WTC11 (cell line): ENCODE results near the gene PCSK9. TPM values are rescaled to one million over a fixed set of nuclear protein-coding genes. Genes with fewer than 3 reads are reported as not detected.

Experiments
- ATAC-seq: fragments of 200-7000 bp; cut with Tn5 transposase; 2 replicates; pipeline ENCODE4 v1.10.0; 2021; ENCODE audit warnings: mild to moderate bottlenecking, moderate library complexity
- CTCF ChIA-PET: fragments of 300-600 bp; sonication (Branson Sonifier 250); formaldehyde crosslinking; loops from one replicate; lab custom pipeline; 2021; ENCODE audit warnings: antibody characterized with exemption; lab: Charles Lee
- POLR2A ChIA-PET: fragments of 350-600 bp; sonication (Branson Sonifier 250); formaldehyde crosslinking; loops from one replicate; lab custom pipeline; 2021; ENCODE audit warnings: antibody characterized with exemption; lab: Charles Lee
- DNase-seq: peaks from one replicate; pipeline ENCODE4 v3.0.0; 2021; ENCODE audit warnings: low spot score
- H3K27ac Mint-ChIP-seq: 2 replicates; pipeline ENCODE4 v1.8.0; 2021; ENCODE audit warnings: mixed read lengths
- H3K27me3 Mint-ChIP-seq: 2 replicates; pipeline ENCODE4 v1.8.0; 2021; ENCODE audit warnings: low read depth, mild to moderate bottlenecking, moderate library complexity, mixed read lengths
- H3K36me3 Mint-ChIP-seq: 2 replicates; pipeline ENCODE4 v1.8.0; 2021; ENCODE audit warnings: mixed read lengths
- H3K4me1 Mint-ChIP-seq: 2 replicates; pipeline ENCODE4 v1.8.0; 2022; ENCODE audit warnings: mixed read lengths
- H3K4me3 Mint-ChIP-seq: 2 replicates; pipeline ENCODE4 v1.8.0; 2021; ENCODE audit warnings: mild to moderate bottlenecking, moderate library complexity, mixed read lengths
- H3K9me3 Mint-ChIP-seq: 2 replicates; pipeline ENCODE4 v1.8.0; 2021; ENCODE audit warnings: mixed read lengths
- E2F5 ChIP-seq: sonication (generic); formaldehyde crosslinking; IDR thresholded peaks from 2 replicates; pipeline ENCODE4 v1.8.1; 2022; ENCODE audit warnings: mild to moderate bottlenecking, moderate library complexity, missing genetic modification reagents
- EMX1 ChIP-seq: fragments of 250-450 bp; sonication (Bioruptor Pico); IDR thresholded peaks from 2 replicates; pipeline ENCODE4 v1.8.0; 2021; ENCODE audit warnings: mild to moderate bottlenecking
- FOXP1 ChIP-seq: sonication (generic); formaldehyde crosslinking; IDR thresholded peaks from 2 replicates; pipeline ENCODE4 v1.8.0; 2022; ENCODE audit warnings: missing genetic modification reagents, mild to moderate bottlenecking, moderate library complexity, borderline replicate concordance
- FOXP4 ChIP-seq: sonication (generic); formaldehyde crosslinking; IDR thresholded peaks from 2 replicates; pipeline ENCODE4 v1.8.0; 2022; ENCODE audit warnings: mild to moderate bottlenecking, missing genetic modification reagents
- GRHL2 ChIP-seq: fragments of 250-450 bp; sonication (Bioruptor Pico); IDR thresholded peaks from 2 replicates; pipeline ENCODE4 v1.8.0; 2022; ENCODE audit warnings: mild to moderate bottlenecking, moderate library complexity; ENCODE audit not compliant: insufficient replicate concordance, severe bottlenecking
- MXD4 ChIP-seq: fragments of 250-450 bp; sonication (Bioruptor Pico); IDR thresholded peaks from 2 replicates; pipeline ENCODE4 v1.8.0; 2021; ENCODE audit warnings: mild to moderate bottlenecking, moderate library complexity, borderline replicate concordance
- NFE2L1 ChIP-seq: sonication (generic); formaldehyde crosslinking; IDR thresholded peaks from 2 replicates; pipeline ENCODE4 v1.8.1; 2023; ENCODE audit warnings: missing genetic modification reagents
- NR1H2 ChIP-seq: sonication (generic); formaldehyde crosslinking; IDR thresholded peaks from 2 replicates; pipeline ENCODE4 v1.9.0; 2021; ENCODE audit warnings: mild to moderate bottlenecking, moderate library complexity, missing genetic modification reagents
- SMAD4 ChIP-seq: sonication (generic); formaldehyde crosslinking; IDR thresholded peaks from 2 replicates; pipeline ENCODE4 v1.8.0; 2022; ENCODE audit warnings: mild to moderate bottlenecking, missing genetic modification reagents
- TEAD1 ChIP-seq: sonication (generic); formaldehyde crosslinking; IDR thresholded peaks from 2 replicates; pipeline ENCODE4 v1.8.0; 2022; ENCODE audit warnings: mild to moderate bottlenecking, missing genetic modification reagents
- TEAD4 ChIP-seq: sonication (generic); formaldehyde crosslinking; IDR thresholded peaks from 2 replicates; pipeline ENCODE4 v1.8.0; 2022; ENCODE audit warnings: mild to moderate bottlenecking, missing genetic modification reagents
- ZNF121 ChIP-seq: sonication (generic); formaldehyde crosslinking; IDR thresholded peaks from 2 replicates; pipeline ENCODE4 v1.8.0; 2023; ENCODE audit warnings: missing genetic modification reagents
- ZNF317 ChIP-seq: sonication (generic); formaldehyde crosslinking; IDR thresholded peaks from 2 replicates; pipeline ENCODE4 v1.8.1; 2023; ENCODE audit warnings: low read depth, mild to moderate bottlenecking, moderate library complexity, missing genetic modification reagents, borderline replicate concordance
- total RNA-seq: library from RNA; stranded (reverse); gene quantifications from 3 replicates; pipeline ENCODE4 v1.2.3, GENCODE V29; 2021
- TF ChIP-seq, protein P1 (sequence below): fragments of 250-450 bp; sonication (Bioruptor Pico); IDR thresholded peaks from 2 replicates; pipeline ENCODE4 v2.1.2; 2022; ENCODE audit warnings: mild to moderate bottlenecking, moderate library complexity
- TF ChIP-seq, protein P2 (sequence below): sonication (generic); formaldehyde crosslinking; IDR thresholded peaks from 2 replicates; pipeline ENCODE4 v1.8.0; 2022; ENCODE audit warnings: mild to moderate bottlenecking, missing genetic modification reagents
- TF ChIP-seq, protein P3 (sequence below): fragments of 250-450 bp; sonication (Bioruptor Pico); IDR thresholded peaks from 2 replicates; pipeline ENCODE4 v1.9.0; 2021; ENCODE audit warnings: mild to moderate bottlenecking
- TF ChIP-seq, protein P4 (sequence below): sonication (generic); formaldehyde crosslinking; conservative IDR thresholded peaks from 2 replicates; pipeline ENCODE4 v1.8.1; 2023; ENCODE audit warnings: mild to moderate bottlenecking, low read depth, missing genetic modification reagents, moderate library complexity

PCSK9 gene
- total RNA-seq, 1 experiment from 2014 or later: 73.2 TPM

GRCh38 chr1:55088413-55088812, 49.1 kb downstream of the PCSK9 start (continued):
- TF ChIP-seq, protein P1, sequence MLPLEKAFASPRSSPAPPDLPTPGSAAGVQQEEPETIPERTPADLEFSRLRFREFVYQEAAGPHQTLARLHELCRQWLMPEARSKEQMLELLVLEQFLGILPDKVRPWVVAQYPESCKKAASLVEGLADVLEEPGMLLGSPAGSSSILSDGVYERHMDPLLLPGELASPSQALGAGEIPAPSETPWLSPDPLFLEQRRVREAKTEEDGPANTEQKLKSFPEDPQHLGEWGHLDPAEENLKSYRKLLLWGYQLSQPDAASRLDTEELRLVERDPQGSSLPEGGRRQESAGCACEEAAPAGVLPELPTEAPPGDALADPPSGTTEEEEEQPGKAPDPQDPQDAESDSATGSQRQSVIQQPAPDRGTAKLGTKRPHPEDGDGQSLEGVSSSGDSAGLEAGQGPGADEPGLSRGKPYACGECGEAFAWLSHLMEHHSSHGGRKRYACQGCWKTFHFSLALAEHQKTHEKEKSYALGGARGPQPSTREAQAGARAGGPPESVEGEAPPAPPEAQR (CRISPR knock-in tag): no peak

DNA sequence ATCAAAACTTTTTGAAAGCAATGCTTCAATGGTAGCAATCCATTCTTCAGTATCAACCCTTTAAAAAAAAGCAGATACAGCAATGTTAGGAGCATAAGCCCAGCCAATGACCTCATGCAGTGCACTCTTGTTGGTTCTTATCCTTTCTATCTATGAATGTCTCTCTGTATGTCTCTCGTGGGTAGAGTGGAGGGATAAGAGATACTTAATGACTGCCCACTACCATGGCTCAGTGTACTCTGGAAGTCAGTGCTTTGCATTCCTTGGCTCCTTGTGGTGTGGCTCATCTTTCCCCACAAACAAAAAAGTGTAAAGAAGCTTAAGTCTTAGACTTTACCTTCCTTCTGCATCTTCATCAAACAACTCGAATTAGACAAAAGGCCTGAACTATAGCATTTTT, 50.3 kb downstream of the PCSK9 start:
- Mint-ChIP-seq H3K9me3 (no peaks in the 10 kb centered on the region), H3K27ac (no peak overlapping the region), H3K27me3 (no peaks in the 10 kb centered on the region), H3K36me3 (peaks cover 75% of the 10 kb centered on the region), H3K4me3 (no peak overlapping the region), H3K4me1 (no peaks in the 10 kb centered on the region; the same call in 1 of the 2 replicates)
- CTCF ChIA-PET: no interaction called here
- POLR2A ChIA-PET: no interaction called here
- DNase-seq (no peak), ATAC-seq (no peak)
- TF ChIP-seq NR1H2 (CRISPR knock-in tag) (no peak), FOXP1 (CRISPR knock-in tag) (no peak), MXD4 (no peak), SMAD4 (CRISPR knock-in tag) (no peak), ZNF121 (CRISPR knock-in tag) (no peak), EMX1 (CRISPR knock-in tag) (no peak), TEAD4 (CRISPR knock-in tag) (no peak), GRHL2 (CRISPR knock-in tag) (no peak), E2F5 (CRISPR knock-in tag) (no peak), TEAD1 (CRISPR knock-in tag) (no peak), NFE2L1 (CRISPR knock-in tag) (no peak), ZNF317 (no peak), FOXP4 (no peak)
- TF ChIP-seq, protein P2, sequence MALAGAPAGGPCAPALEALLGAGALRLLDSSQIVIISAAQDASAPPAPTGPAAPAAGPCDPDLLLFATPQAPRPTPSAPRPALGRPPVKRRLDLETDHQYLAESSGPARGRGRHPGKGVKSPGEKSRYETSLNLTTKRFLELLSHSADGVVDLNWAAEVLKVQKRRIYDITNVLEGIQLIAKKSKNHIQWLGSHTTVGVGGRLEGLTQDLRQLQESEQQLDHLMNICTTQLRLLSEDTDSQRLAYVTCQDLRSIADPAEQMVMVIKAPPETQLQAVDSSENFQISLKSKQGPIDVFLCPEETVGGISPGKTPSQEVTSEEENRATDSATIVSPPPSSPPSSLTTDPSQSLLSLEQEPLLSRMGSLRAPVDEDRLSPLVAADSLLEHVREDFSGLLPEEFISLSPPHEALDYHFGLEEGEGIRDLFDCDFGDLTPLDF (CRISPR knock-in tag): no peak
- TF ChIP-seq, protein P3, sequence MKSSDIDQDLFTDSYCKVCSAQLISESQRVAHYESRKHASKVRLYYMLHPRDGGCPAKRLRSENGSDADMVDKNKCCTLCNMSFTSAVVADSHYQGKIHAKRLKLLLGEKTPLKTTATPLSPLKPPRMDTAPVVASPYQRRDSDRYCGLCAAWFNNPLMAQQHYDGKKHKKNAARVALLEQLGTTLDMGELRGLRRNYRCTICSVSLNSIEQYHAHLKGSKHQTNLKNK (CRISPR knock-in tag): no peak
- TF ChIP-seq, protein P4, sequence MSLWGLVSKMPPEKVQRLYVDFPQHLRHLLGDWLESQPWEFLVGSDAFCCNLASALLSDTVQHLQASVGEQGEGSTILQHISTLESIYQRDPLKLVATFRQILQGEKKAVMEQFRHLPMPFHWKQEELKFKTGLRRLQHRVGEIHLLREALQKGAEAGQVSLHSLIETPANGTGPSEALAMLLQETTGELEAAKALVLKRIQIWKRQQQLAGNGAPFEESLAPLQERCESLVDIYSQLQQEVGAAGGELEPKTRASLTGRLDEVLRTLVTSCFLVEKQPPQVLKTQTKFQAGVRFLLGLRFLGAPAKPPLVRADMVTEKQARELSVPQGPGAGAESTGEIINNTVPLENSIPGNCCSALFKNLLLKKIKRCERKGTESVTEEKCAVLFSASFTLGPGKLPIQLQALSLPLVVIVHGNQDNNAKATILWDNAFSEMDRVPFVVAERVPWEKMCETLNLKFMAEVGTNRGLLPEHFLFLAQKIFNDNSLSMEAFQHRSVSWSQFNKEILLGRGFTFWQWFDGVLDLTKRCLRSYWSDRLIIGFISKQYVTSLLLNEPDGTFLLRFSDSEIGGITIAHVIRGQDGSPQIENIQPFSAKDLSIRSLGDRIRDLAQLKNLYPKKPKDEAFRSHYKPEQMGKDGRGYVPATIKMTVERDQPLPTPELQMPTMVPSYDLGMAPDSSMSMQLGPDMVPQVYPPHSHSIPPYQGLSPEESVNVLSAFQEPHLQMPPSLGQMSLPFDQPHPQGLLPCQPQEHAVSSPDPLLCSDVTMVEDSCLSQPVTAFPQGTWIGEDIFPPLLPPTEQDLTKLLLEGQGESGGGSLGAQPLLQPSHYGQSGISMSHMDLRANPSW: no peak
